Common myeloid progenitor, CD34-positive (primary cell): ENCODE results near the gene WAPL.

Experiments
- CTCF ChIA-PET: fragments of 350-600 bp; sonication (Branson Sonifier 250); formaldehyde crosslinking; loops from one replicate; lab custom pipeline; 2021; ENCODE audit warnings: antibody characterized with exemption; lab: Charles Lee
- POLR2A ChIA-PET: fragments of 350-600 bp; sonication (Branson Sonifier 250); formaldehyde crosslinking; loops from one replicate; lab custom pipeline; 2021; ENCODE audit warnings: antibody characterized with exemption; lab: Charles Lee
- DNase-seq, 3 donors: peaks; one replicate each; pipeline versions ENCODE4 v3.0.0 to v3.0.0-alpha.2; 2013
- H3K27ac ChIP-seq, 2 experiments: 1 replicate in 1 of 2; 2 replicates in 1 of 2; pipeline ENCODE4 v1.7.0; 2013; ENCODE audit warnings: inconsistent platforms in 2 of 2, low read length in 2 of 2, mild to moderate bottlenecking in 2 of 2, low read depth in 1 of 2, moderate library complexity in 1 of 2; ENCODE audit not compliant: severe bottlenecking in 2 of 2, insufficient read depth in 1 of 2, poor library complexity in 1 of 2
- H3K27me3 ChIP-seq, 5 experiments: replicated peaks in 2 of 5; 1 replicate in 3 of 5; 2 replicates in 2 of 5; pipeline versions ENCODE4 v1.6.1 to v1.7.0; 2013; ENCODE audit warnings: low read length in 4 of 5, mild to moderate bottlenecking in 2 of 5, moderate library complexity in 2 of 5, inconsistent platforms in 1 of 5; ENCODE audit not compliant: insufficient read depth in 5 of 5, control insufficient read depth in 4 of 5
- H3K36me3 ChIP-seq, 4 experiments: 1 replicate in 2 of 4; 2 replicates in 2 of 4; pipeline versions ENCODE4 v1.6.1 to v1.7.0; 2013; ENCODE audit warnings: low read length in 3 of 4, control low read depth in 1 of 4, mild to moderate bottlenecking in 1 of 4; ENCODE audit not compliant: control insufficient read depth in 4 of 4, insufficient read depth in 4 of 4
- H3K4me1 ChIP-seq, 4 experiments: 1 replicate in 3 of 4; 2 replicates in 1 of 4; pipeline versions ENCODE4 v1.6.1 to v1.7.1; 2013; ENCODE audit warnings: low read length in 3 of 4, mild to moderate bottlenecking in 3 of 4, control low read depth in 1 of 4, inconsistent platforms in 1 of 4, moderate library complexity in 1 of 4; ENCODE audit not compliant: control insufficient read depth in 4 of 4, insufficient read depth in 4 of 4; ENCODE audit errors: control extremely low read depth in 1 of 4
- H3K4me3 ChIP-seq, 7 experiments: 1 replicate in 4 of 7; 2 replicates in 3 of 7; pipeline versions ENCODE4 v1.5.1 to v1.7.0; 2013; ENCODE audit warnings: mild to moderate bottlenecking in 7 of 7, low read length in 6 of 7, moderate library complexity in 6 of 7, inconsistent platforms in 2 of 7, low read depth in 2 of 7, control low read depth in 1 of 7; ENCODE audit not compliant: insufficient read depth in 4 of 7, control insufficient read depth in 1 of 7; ENCODE audit errors: extremely low read depth in 1 of 7
- H3K9me3 ChIP-seq, 5 experiments: 1 replicate in 4 of 5; 2 replicates in 1 of 5; pipeline versions ENCODE4 v1.6.1 to v1.7.1; 2013; ENCODE audit warnings: low read length in 4 of 5, mild to moderate bottlenecking in 2 of 5, inconsistent platforms in 1 of 5, low read depth in 1 of 5, moderate library complexity in 1 of 5; ENCODE audit not compliant: control insufficient read depth in 4 of 5, insufficient read depth in 2 of 5; ENCODE audit errors: control extremely low read depth in 1 of 5
- WGBS: methylation state at CpG from one replicate; pipeline ENCODE4 v1.1.5; 2013; ENCODE audit not compliant: insufficient coverage; 5-methylcytosine and 5-hydroxymethylcytosine counted together

WAPL gene

GRCh38 chr10:86504510-86504909 lies 17.1 kb downstream of the WAPL start:
- no peak overlapping the region for H3K27ac ChIP-seq
- no peak for DNase-seq
- 98% methylated on average over 10 of the region's 10 CpGs for WGBS
- H3K27me3 ChIP-seq: no peaks in the 10 kb centered on the region
- ChIA-PET POLR2A (no interaction called here), CTCF (interaction anchor here (1.5 to 2.0 kb wide), 2 partner anchors 12 to 18 kb away, joined by 3 to 4 read pairs; no protein-coding TSS in a partner anchor)
- no peaks in the 10 kb centered on the region for H3K9me3 ChIP-seq
- H3K4me3 ChIP-seq: no peak overlapping the region
- peaks cover 0 to 6% (median 4%) of the 10 kb centered on the region in 4 experiments for H3K4me1 ChIP-seq
- peaks cover 15 to 43% (median 23%) of the 10 kb centered on the region in 4 experiments for H3K36me3 ChIP-seq

- H3K4me3 ChIP-seq: no peak overlapping the region
- DNase-seq: no peak
- POLR2A ChIA-PET: no interaction called here
- H3K4me1 ChIP-seq: no peaks in the 10 kb centered on the region
- H3K9me3 ChIP-seq: no peaks in the 10 kb centered on the region
- CTCF ChIA-PET: no interaction called here
- no peak overlapping the region for H3K27ac ChIP-seq
- no peaks in the 10 kb centered on the region for H3K27me3 ChIP-seq
- peaks cover 22 to 57% (median 38%) of the 10 kb centered on the region in 4 experiments for H3K36me3 ChIP-seq
Measured at GRCh38 chr10:86500846-86501245, 20.7 kb downstream of the WAPL start.

- WGBS: no CpG with 5 or more reads among the region's 1 CpG
- no peaks in the 10 kb centered on the region for H3K27me3 ChIP-seq
- H3K9me3 ChIP-seq: no peaks in the 10 kb centered on the region
- DNase-seq: no peak
- no peak overlapping the region for H3K4me3 ChIP-seq
- H3K4me1 ChIP-seq: no peaks in the 10 kb centered on the region
- ChIA-PET CTCF (interaction anchor here (0.9 kb wide), 1 partner anchor 23 kb away, joined by 3 read pairs; no protein-coding TSS in a partner anchor), POLR2A (no interaction called here)
- peaks cover 25 to 65% (median 44%) of the 10 kb centered on the region in 4 experiments for H3K36me3 ChIP-seq
- H3K27ac ChIP-seq: no peak overlapping the region
Measured at GRCh38 chr10:86498598-86498997, 23.0 kb downstream of the WAPL start.

- Histone ChIP-seq H3K9me3 (no peaks in the 10 kb centered on the region), H3K27ac (no peak overlapping the region), H3K4me3 (no peak overlapping the region), H3K4me1 (no peaks in the 10 kb centered on the region), H3K36me3 (peaks cover 25 to 59% (median 40%) of the 10 kb centered on the region in 4 experiments), H3K27me3 (no peaks in the 10 kb centered on the region)
- CTCF ChIA-PET: no interaction called here
- POLR2A ChIA-PET: no interaction called here
- 100% methylated on average over 1 of the region's 3 CpGs for WGBS
- DNase-seq: no peak
Measured at GRCh38 chr10:86497621-86498020, 24.0 kb downstream of the WAPL start.

GRCh38 chr10:86489960-86490612 lies 31.5 kb downstream of the WAPL start:
- H3K27ac ChIP-seq: no peak overlapping the region
- no peak for DNase-seq
- peaks cover 9 to 45% (median 33%) of the 10 kb centered on the region in 4 experiments for H3K36me3 ChIP-seq
- POLR2A ChIA-PET: no interaction called here
- no peak overlapping the region for H3K4me3 ChIP-seq
- 96% methylated on average over 8 of the region's 8 CpGs for WGBS
- H3K9me3 ChIP-seq: no peaks in the 10 kb centered on the region
- H3K4me1 ChIP-seq: no peaks in the 10 kb centered on the region
- CTCF ChIA-PET: interaction anchor here (0.9 kb wide), 1 partner anchor 10 kb away, joined by 3 read pairs; no protein-coding TSS in a partner anchor
- no peaks in the 10 kb centered on the region for H3K27me3 ChIP-seq

GRCh38 chr10:86489071-86489810 lies 32.4 kb downstream of the WAPL start:
- CTCF ChIA-PET: interaction anchor here (0.9 kb wide), 1 partner anchor 10 kb away, joined by 3 read pairs; no protein-coding TSS in a partner anchor
- WGBS: 100% methylated on average over 1 of the region's 1 CpG

GRCh38 chr10:86486856-86487255 lies 34.7 kb downstream of the WAPL start:
- Histone ChIP-seq H3K4me1 (no peaks in the 10 kb centered on the region), H3K27me3 (no peaks in the 10 kb centered on the region), H3K36me3 (peaks cover 9 to 55% (median 35%) of the 10 kb centered on the region in 4 experiments), H3K9me3 (no peaks in the 10 kb centered on the region), H3K4me3 (no peak overlapping the region), H3K27ac (no peak overlapping the region)
- WGBS: 95% methylated on average over 3 of the region's 4 CpGs
- DNase-seq: no peak
- CTCF ChIA-PET: interaction anchor here (1.4 to 1.6 kb wide), 2 partner anchors 18 to 97 kb away, joined by 3 read pairs; no protein-coding TSS in a partner anchor
- POLR2A ChIA-PET: no interaction called here

More at GRCh38 chr10:86489071-86489810, 32.4 kb downstream of the WAPL start:
- H3K4me3 ChIP-seq: no peak overlapping the region
- no peak overlapping the region for H3K27ac ChIP-seq
- no peaks in the 10 kb centered on the region for H3K9me3 ChIP-seq
- H3K36me3 ChIP-seq: peaks cover 9 to 45% (median 30%) of the 10 kb centered on the region in 4 experiments
- no peak for DNase-seq
- POLR2A ChIA-PET: no interaction called here
- H3K4me1 ChIP-seq: no peaks in the 10 kb centered on the region
- H3K27me3 ChIP-seq: no peaks in the 10 kb centered on the region
